Caco-2 (cell line): ENCODE results near the gene INPP5J. TPM values are rescaled to one million over a fixed set of nuclear protein-coding genes. Genes with fewer than 3 reads are reported as not detected.
"Not testable (repeated sequence)": the region's sequence is repeated elsewhere in the genome, so short reads cannot be mapped to it uniquely, and the experiment has no call there.

Experiments used
- BruUV-seq: library from RNA; stranded (reverse); fragments of 400-500 nt; replicated peaks from 2 replicates; lab custom pipeline; 2021; lab: Mats Ljungman, UMichigan
- CTCF ChIA-PET: fragments of 300-600 bp; sonication (Branson Sonifier 250); formaldehyde crosslinking; loops from one replicate; lab custom pipeline; 2022; ENCODE audit warnings: antibody characterized with exemption; lab: Charles Lee
- POLR2A ChIA-PET: fragments of 300-600 bp; sonication (Branson Sonifier 250); formaldehyde crosslinking; loops from one replicate; lab custom pipeline; 2022; ENCODE audit warnings: antibody characterized with exemption; lab: Charles Lee
- DNase-seq, 2 experiments: peaks; one replicate each; pipeline versions ENCODE4 v3.0.0 to v3.0.0-alpha.2; 2020 to 2022
- H3K27me3 ChIP-seq: replicated peaks from 2 replicates; pipeline ENCODE4 v1.6.0; 2011; ENCODE audit warnings: low read length; ENCODE audit not compliant: control insufficient read depth, insufficient read depth
- H3K36me3 ChIP-seq: 2 replicates; pipeline ENCODE4 v1.5.1; 2011; ENCODE audit warnings: low read length; ENCODE audit not compliant: control insufficient read depth, insufficient read depth
- H3K4me1 ChIP-seq: fragments of 250-450 bp; sonication (Bioruptor Pico); 2 replicates; pipeline ENCODE4 v1.5.1; 2020; ENCODE audit warnings: mild to moderate bottlenecking
- H3K4me3 ChIP-seq: 2 replicates; pipeline ENCODE4 v1.5.1; 2011; ENCODE audit warnings: low read depth, mild to moderate bottlenecking, control low read depth, low read length
- H3K9me3 ChIP-seq: fragments of 250-450 bp; sonication (Bioruptor Pico); 2 replicates; pipeline ENCODE4 v1.5.1; 2020; ENCODE audit warnings: mild to moderate bottlenecking, moderate library complexity
- H3K27ac Mint-ChIP-seq: one replicate; pipeline ENCODE4 v1.8.0; 2022; ENCODE audit warnings: mixed read lengths; ENCODE audit not compliant: unreplicated experiment
- H3K27me3 Mint-ChIP-seq: one replicate; pipeline ENCODE4 v1.8.0; 2022; ENCODE audit warnings: mixed read lengths; ENCODE audit not compliant: insufficient read depth, unreplicated experiment
- H3K36me3 Mint-ChIP-seq: one replicate; pipeline ENCODE4 v1.8.0; 2022; ENCODE audit warnings: mild to moderate bottlenecking, mixed read lengths; ENCODE audit not compliant: insufficient read depth, unreplicated experiment
- H3K4me1 Mint-ChIP-seq: one replicate; pipeline ENCODE4 v1.8.0; 2022; ENCODE audit warnings: low read depth, mixed read lengths; ENCODE audit not compliant: unreplicated experiment
- H3K4me3 Mint-ChIP-seq: one replicate; pipeline ENCODE4 v1.8.0; 2022; ENCODE audit warnings: mild to moderate bottlenecking, moderate library complexity, mixed read lengths; ENCODE audit not compliant: unreplicated experiment
- H3K9me3 Mint-ChIP-seq: one replicate; pipeline ENCODE4 v1.8.0; 2022; ENCODE audit warnings: mixed read lengths; ENCODE audit not compliant: unreplicated experiment
- CTCF ChIP-seq, 2 experiments: fragments of 200-600 bp in 1 of 2; IDR thresholded peaks; 1 replicate in 1 of 2; 2 replicates in 1 of 2; pipeline versions ENCODE4 v1.5.1 to v1.8.0; 2011 to 2022; ENCODE audit warnings: antibody characterized with exemption in 1 of 2, control low read depth in 1 of 2, inconsistent platforms in 1 of 2, low read depth in 1 of 2, low read length in 1 of 2, mild to moderate bottlenecking in 1 of 2, moderate library complexity in 1 of 2; ENCODE audit not compliant: insufficient read depth in 1 of 2, severe bottlenecking in 1 of 2, unreplicated experiment in 1 of 2
- intact Hi-C: fragments of 100-400 bp; cut with micrococcal nuclease; formaldehyde crosslinking; loops from one replicate; pipeline ENCODE4 v1.10.0; 2022; ENCODE audit not compliant: unreplicated experiment
- total RNA-seq: library from RNA; stranded (reverse); gene quantifications from 2 replicates; pipeline ENCODE4 v1.2.3, GENCODE V29; 2022

Gene INPP5J
- total RNA-seq, 1 experiment from 2014 or later: 6.8 TPM

- H3K4me1 Mint-ChIP-seq: peaks cover 9% of the 10 kb centered on the region
- BruUV-seq: no TSS peak
- no peak for DNase-seq
- no peaks in the 10 kb centered on the region for H3K27me3 Mint-ChIP-seq
- POLR2A ChIA-PET: interaction anchor here (0.6 kb wide), 2 partner anchors 9 to 228 kb away, joined by 3 read pairs; no protein-coding TSS in a partner anchor
- Histone ChIP-seq H3K9me3 (no peaks in the 10 kb centered on the region), H3K4me3 (no peak overlapping the region), H3K4me1 (no peaks in the 10 kb centered on the region; the same call in 1 of the 2 replicates), H3K27me3 (no peaks in the 10 kb centered on the region), H3K36me3 (no peaks in the 10 kb centered on the region)
- no peak for TF ChIP-seq CTCF (IDR thresholded peaks at IDR 0.05; ENCODE audit: insufficient read depth in 1 of 2, low read depth in 1 of 2, low read length in 1 of 2, severe bottlenecking in 1 of 2, unreplicated experiment in 1 of 2)
- CTCF ChIA-PET: interaction anchor here (0.7 kb wide), 1 partner anchor 10 kb away, joined by 4 read pairs; no protein-coding TSS in a partner anchor
- intact Hi-C loops: no loop called here
- H3K27ac Mint-ChIP-seq: no peak overlapping the region
- no peaks in the 10 kb centered on the region for H3K9me3 Mint-ChIP-seq
- H3K36me3 Mint-ChIP-seq: peaks cover 20% of the 10 kb centered on the region
- H3K4me3 Mint-ChIP-seq: no peak overlapping the region
These were observed 48.2 kb downstream of the INPP5J start for GRCh38 chr22:31170971-31171370.

DNA sequence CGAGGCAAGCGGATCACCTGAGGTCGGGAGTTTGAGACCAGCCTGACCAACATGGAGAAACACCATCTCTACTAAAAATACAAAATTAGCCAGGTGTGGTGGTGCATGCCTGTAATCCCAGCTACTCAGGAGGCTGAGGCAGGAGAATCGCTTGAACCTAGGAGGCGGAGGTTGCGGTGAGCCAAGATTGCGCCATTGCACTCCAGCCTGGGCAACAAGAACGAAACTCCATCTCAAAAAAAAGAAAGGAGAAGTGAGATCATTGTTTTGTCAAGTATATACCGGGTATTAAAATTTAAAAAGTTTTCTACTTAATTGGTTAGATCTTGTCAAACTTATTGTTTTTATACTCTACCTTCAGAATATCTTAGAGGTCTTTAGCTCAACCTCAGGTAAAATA, 49.0 kb downstream of the INPP5J start:
- H3K4me1 Mint-ChIP-seq, H3K4me3 Mint-ChIP-seq, H3K27me3 ChIP-seq, H3K9me3 ChIP-seq, H3K4me3 ChIP-seq, H3K27me3 Mint-ChIP-seq, H3K9me3 Mint-ChIP-seq, BruUV-seq, DNase-seq, H3K27ac Mint-ChIP-seq, H3K36me3 ChIP-seq, intact Hi-C loops, H3K4me1 ChIP-seq: not testable (repeated sequence)
- CTCF ChIA-PET: interaction anchor here (0.7 kb wide), 1 partner anchor 11 kb away, joined by 4 read pairs; no protein-coding TSS in a partner anchor
- POLR2A ChIA-PET: interaction anchor here (0.6 kb wide), 1 partner anchor 8 kb away, joined by 3 read pairs; no protein-coding TSS in a partner anchor
- H3K36me3 Mint-ChIP-seq: peaks cover 20% of the 10 kb centered on the region

DNA sequence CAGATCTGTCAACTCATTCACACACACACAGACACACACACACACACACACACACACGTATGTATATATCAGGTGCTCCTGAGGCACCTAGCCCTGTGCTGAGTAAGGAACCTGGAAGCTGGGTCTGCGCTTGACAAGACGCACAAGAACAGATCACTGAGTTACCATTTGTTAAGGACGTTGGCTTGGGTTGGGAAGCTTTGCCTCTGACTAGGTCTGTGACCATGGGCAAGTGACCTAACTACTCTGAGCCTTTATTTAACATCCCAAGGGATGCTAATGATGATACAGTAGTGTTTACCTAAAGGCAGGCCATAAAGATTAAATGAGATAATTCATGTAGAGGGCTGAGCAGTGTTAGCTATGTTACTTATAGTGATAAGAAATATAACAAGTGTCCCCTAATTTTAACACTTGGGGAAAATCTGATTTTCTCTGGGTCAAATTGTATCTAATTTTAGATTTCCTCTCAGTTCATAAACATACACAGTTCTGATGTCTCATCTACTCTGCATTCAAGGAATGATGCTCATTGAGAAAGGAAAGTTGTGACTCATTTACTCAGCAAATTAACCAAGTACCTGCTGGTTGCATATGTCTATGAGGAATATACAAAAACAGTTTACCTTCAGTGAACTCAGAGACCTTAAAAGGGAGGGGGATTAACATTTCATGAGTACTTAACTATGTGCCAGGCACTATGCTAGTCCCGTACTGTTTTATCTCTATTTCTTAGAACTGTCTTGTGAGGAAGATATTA, 50.8 kb downstream of the INPP5J start:
- Histone ChIP-seq H3K27me3 (no peaks in the 10 kb centered on the region), H3K4me3 (no peak overlapping the region), H3K9me3 (no peaks in the 10 kb centered on the region), H3K36me3 (no peaks in the 10 kb centered on the region), H3K4me1 (no peaks in the 10 kb centered on the region; the same call in 1 of the 2 replicates)
- no peaks in the 10 kb centered on the region for H3K9me3 Mint-ChIP-seq
- ChIA-PET POLR2A (no interaction called here), CTCF (no interaction called here)
- H3K4me3 Mint-ChIP-seq: no peak overlapping the region
- TF ChIP-seq CTCF (IDR thresholded peaks at IDR 0.05; ENCODE audit: insufficient read depth in 1 of 2, low read depth in 1 of 2, low read length in 1 of 2, severe bottlenecking in 1 of 2, unreplicated experiment in 1 of 2): no peak
- no peaks in the 10 kb centered on the region for H3K27me3 Mint-ChIP-seq
- peaks cover 10% of the 10 kb centered on the region for H3K36me3 Mint-ChIP-seq
- H3K4me1 Mint-ChIP-seq: peaks cover 9% of the 10 kb centered on the region
- intact Hi-C loops: no loop called here
- H3K27ac Mint-ChIP-seq: no peak overlapping the region
- no TSS peak for BruUV-seq
- DNase-seq: no peak
